Lower lobe of right lung (tissue), 2 donors: ENCODE results near the gene CDH23. TPM values are rescaled to one million over a fixed set of nuclear protein-coding genes. Genes with fewer than 3 reads are reported as not detected.

Source experiments
- ATAC-seq, 2 donors: fragments of 200-7000 bp; cut with Tn5 transposase; one replicate each; pipeline ENCODE4 v1.9.1; 2020 to 2022; ENCODE audit warnings: mild to moderate bottlenecking in 2 of 2, moderate library complexity in 2 of 2
- DNase-seq: peaks from one replicate; pipeline ENCODE4 v3.0.0-alpha.2; 2020
- H3K27ac ChIP-seq: fragments of 200-600 bp; one replicate; pipeline ENCODE4 v1.8.0; 2022
- H3K27me3 ChIP-seq: fragments of 200-600 bp; one replicate; pipeline ENCODE4 v1.8.0; 2022; ENCODE audit warnings: low read depth
- H3K36me3 ChIP-seq: fragments of 200-600 bp; one replicate; pipeline ENCODE4 v1.8.0; 2022; ENCODE audit warnings: mild to moderate bottlenecking
- H3K4me1 ChIP-seq: fragments of 200-600 bp; one replicate; pipeline ENCODE4 v1.8.0; 2022
- H3K4me3 ChIP-seq: fragments of 200-600 bp; one replicate; pipeline ENCODE4 v1.8.0; 2022; ENCODE audit warnings: mild to moderate bottlenecking
- H3K9me3 ChIP-seq: fragments of 200-600 bp; one replicate; pipeline ENCODE4 v1.8.0; 2022
- CTCF ChIP-seq: fragments of 200-600 bp; IDR thresholded peaks from one replicate; pipeline ENCODE4 v1.8.0; 2022; ENCODE audit warnings: antibody characterized with exemption, mild to moderate bottlenecking
- intact Hi-C: fragments of 100-400 bp; cut with DNase I; formaldehyde crosslinking; loops from one replicate; pipeline ENCODE4 v1.11.0; 2022
- total RNA-seq: library from RNA; stranded (reverse); fragmentation: NEBNext Ultra II Directional; extraction: Animal tissue kit (Norgen Biotek cat#: 25700); gene quantifications from one replicate; pipeline ENCODE4 v1.2.1, GENCODE V29; 2021
- donor health status: DM: no; HTN: yes; CAD: no; lungs with severe emphysema.

Gene CDH23
- total RNA-seq, 1 donor from 2014 or later, result 9.4 TPM

- Histone ChIP-seq H3K9me3 (no peaks in the 10 kb centered on the region), H3K36me3 (no peaks in the 10 kb centered on the region), H3K4me1 (no peaks in the 10 kb centered on the region), H3K27me3 (no peaks in the 10 kb centered on the region), H3K4me3 (no peak overlapping the region), H3K27ac (no peak overlapping the region)
- TF ChIP-seq CTCF, result no peak
- ATAC-seq (no peak), DNase-seq (no peak)
- intact Hi-C loops, result no loop called here
Observed at GRCh38 chr10:71658467-71658745, 261.7 kb downstream of the CDH23 start.

GRCh38 chr10:71659111-71659634, 262.5 kb downstream of the CDH23 start:
- H3K27ac ChIP-seq, result no peak overlapping the region
- intact Hi-C loops, result no loop called here
- DNase-seq, result no peak
- H3K4me3 ChIP-seq, result no peak overlapping the region
- no peak for TF ChIP-seq CTCF
- no peaks in the 10 kb centered on the region for H3K9me3 ChIP-seq
- no peaks in the 10 kb centered on the region for H3K4me1 ChIP-seq
- no peaks in the 10 kb centered on the region for H3K36me3 ChIP-seq
- no peak for ATAC-seq
- no peaks in the 10 kb centered on the region for H3K27me3 ChIP-seq

GRCh38 chr10:71659737-71660136, 263.0 kb downstream of the CDH23 start:
- ATAC-seq, result no peak

GRCh38 chr10:71660313-71660712, 263.6 kb downstream of the CDH23 start:
- no peaks in the 10 kb centered on the region for H3K4me1 ChIP-seq
- H3K27me3 ChIP-seq, result no peaks in the 10 kb centered on the region
- H3K9me3 ChIP-seq, result no peaks in the 10 kb centered on the region
- intact Hi-C loops, result no loop called here
- no peak for DNase-seq
- no peak overlapping the region for H3K27ac ChIP-seq
- H3K36me3 ChIP-seq, result no peaks in the 10 kb centered on the region
- no peak for TF ChIP-seq CTCF
- H3K4me3 ChIP-seq, result no peak overlapping the region
- no peak for ATAC-seq

More at GRCh38 chr10:71659737-71660136, 263.0 kb downstream of the CDH23 start:
- Histone ChIP-seq H3K4me3 (no peak overlapping the region), H3K27ac (no peak overlapping the region), H3K9me3 (no peaks in the 10 kb centered on the region), H3K36me3 (no peaks in the 10 kb centered on the region), H3K4me1 (no peaks in the 10 kb centered on the region), H3K27me3 (no peaks in the 10 kb centered on the region)
- intact Hi-C loops, result no loop called here
- DNase-seq, result no peak
- no peak for TF ChIP-seq CTCF

GRCh38 chr10:71661060-71661622, 264.4 kb downstream of the CDH23 start:
- ATAC-seq, result no peak
- Histone ChIP-seq H3K4me1 (no peaks in the 10 kb centered on the region), H3K36me3 (no peaks in the 10 kb centered on the region), H3K9me3 (no peaks in the 10 kb centered on the region), H3K4me3 (no peak overlapping the region), H3K27ac (no peak overlapping the region), H3K27me3 (no peaks in the 10 kb centered on the region)
- intact Hi-C loops, result no loop called here
- DNase-seq, result no peak
- no peak for TF ChIP-seq CTCF
